Uterus (tissue), 2 donors: ENCODE data around the gene ZNF331.

Source experiments
- POLR2A ChIP-seq, 2 donors: fragments of 450-650 bp; IDR thresholded peaks; one replicate each; pipeline ENCODE4 v1.6.1; 2016; ENCODE audit warnings: antibody characterized with exemption in 2 of 2, mild to moderate bottlenecking in 1 of 2, moderate library complexity in 1 of 2
- TF ChIP-seq, protein P1 (sequence below), 4 experiments: fragments of 200-600 bp in 2 of 4; fragments of 450-650 bp in 2 of 4; sonication (generic) in 2 of 4; IDR thresholded peaks; one replicate each; pipeline ENCODE4 v1.5.1; 2016 to 2019; ENCODE audit warnings: antibody characterized with exemption in 4 of 4, mild to moderate bottlenecking in 2 of 4, moderate library complexity in 1 of 4

DNA sequence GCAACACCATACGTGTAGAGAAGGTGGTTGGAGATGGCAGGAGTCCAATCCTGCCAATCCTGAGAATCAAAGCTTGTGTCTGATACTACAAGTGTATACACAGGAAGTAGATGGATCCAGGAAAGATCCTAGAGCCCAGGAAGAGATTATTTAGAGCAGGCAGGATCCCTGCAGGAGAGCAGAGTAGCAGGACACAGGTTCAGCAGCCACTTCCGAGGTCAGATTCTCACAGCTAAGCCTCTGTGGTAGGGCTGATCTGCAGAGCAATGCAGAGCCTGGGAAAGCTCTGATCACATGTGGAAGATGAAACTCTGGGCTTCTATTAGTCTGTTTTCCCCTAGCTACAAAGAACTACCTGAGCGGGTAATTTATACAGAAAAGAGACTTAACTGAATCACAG, 28.5 kb upstream of the ZNF331 start:
- no peak for TF ChIP-seq POLR2A (IDR thresholded peaks at IDR 0.05)
- TF ChIP-seq, protein P1, sequence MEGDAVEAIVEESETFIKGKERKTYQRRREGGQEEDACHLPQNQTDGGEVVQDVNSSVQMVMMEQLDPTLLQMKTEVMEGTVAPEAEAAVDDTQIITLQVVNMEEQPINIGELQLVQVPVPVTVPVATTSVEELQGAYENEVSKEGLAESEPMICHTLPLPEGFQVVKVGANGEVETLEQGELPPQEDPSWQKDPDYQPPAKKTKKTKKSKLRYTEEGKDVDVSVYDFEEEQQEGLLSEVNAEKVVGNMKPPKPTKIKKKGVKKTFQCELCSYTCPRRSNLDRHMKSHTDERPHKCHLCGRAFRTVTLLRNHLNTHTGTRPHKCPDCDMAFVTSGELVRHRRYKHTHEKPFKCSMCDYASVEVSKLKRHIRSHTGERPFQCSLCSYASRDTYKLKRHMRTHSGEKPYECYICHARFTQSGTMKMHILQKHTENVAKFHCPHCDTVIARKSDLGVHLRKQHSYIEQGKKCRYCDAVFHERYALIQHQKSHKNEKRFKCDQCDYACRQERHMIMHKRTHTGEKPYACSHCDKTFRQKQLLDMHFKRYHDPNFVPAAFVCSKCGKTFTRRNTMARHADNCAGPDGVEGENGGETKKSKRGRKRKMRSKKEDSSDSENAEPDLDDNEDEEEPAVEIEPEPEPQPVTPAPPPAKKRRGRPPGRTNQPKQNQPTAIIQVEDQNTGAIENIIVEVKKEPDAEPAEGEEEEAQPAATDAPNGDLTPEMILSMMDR (IDR thresholded peaks at IDR 0.05): no peak
